B cell (primary cell): ENCODE measurements around the gene TBX4. TPM values are rescaled to one million over a fixed set of nuclear protein-coding genes. Genes with fewer than 3 reads are reported as not detected.

ENCODE experiments used
- ATAC-seq: fragments of 200-7000 bp; cut with Tn5 transposase; one replicate; pipeline ENCODE4 v1.10.0; 2021; ENCODE audit warnings: low read depth, mild to moderate bottlenecking, moderate number of reproducible peaks, moderate library complexity
- CTCF ChIA-PET: fragments of 350-600 bp; sonication (Branson Sonifier 250); formaldehyde crosslinking; loops from one replicate; lab custom pipeline; 2021; ENCODE audit warnings: antibody characterized with exemption, inconsistent platforms; lab: Charles Lee
- POLR2A ChIA-PET: fragments of 350-600 bp; sonication (Branson Sonifier 250); formaldehyde crosslinking; loops from one replicate; lab custom pipeline; 2021; ENCODE audit warnings: antibody characterized with exemption; lab: Charles Lee
- DNase-seq: peaks from one replicate; pipeline ENCODE4 v3.0.0; 2013
- H2AFZ ChIP-seq: 2 replicates; pipeline ENCODE4 v1.6.1; 2012; ENCODE audit warnings: mild to moderate bottlenecking, low read depth, low read length; ENCODE audit not compliant: insufficient read depth, poor library complexity, severe bottlenecking
- H3K27ac ChIP-seq, 2 donors: 1 replicate in 1 of 2; 2 replicates in 1 of 2; pipeline ENCODE4 v1.5.1; 2012 to 2013; ENCODE audit warnings: low read length in 2 of 2, mild to moderate bottlenecking in 2 of 2, moderate library complexity in 1 of 2
- H3K27me3 ChIP-seq, 4 experiments: fragments of 200-600 bp in 1 of 4; sonication (generic) in 1 of 4; replicated peaks in 1 of 4; 1 replicate in 2 of 4; 2 replicates in 2 of 4; pipeline versions ENCODE4 v1.6.1 to v1.7.0; 2013 to 2016; ENCODE audit warnings: low read length in 3 of 4, mild to moderate bottlenecking in 2 of 4, mixed read lengths in 1 of 4, moderate library complexity in 1 of 4; ENCODE audit not compliant: insufficient read depth in 4 of 4, control insufficient read depth in 3 of 4; ENCODE audit errors: control extremely low read depth in 1 of 4
- H3K36me3 ChIP-seq, 2 experiments: replicated peaks in 1 of 2; 1 replicate in 1 of 2; 2 replicates in 1 of 2; pipeline versions ENCODE4 v1.6.1 to v1.7.1; 2013; ENCODE audit warnings: low read length in 1 of 2; ENCODE audit not compliant: insufficient read depth in 2 of 2, control insufficient read depth in 1 of 2; ENCODE audit errors: control extremely low read depth in 1 of 2, extremely low read depth in 1 of 2
- H3K4me1 ChIP-seq, 2 donors: fragments of 200-600 bp in 1 of 2; sonication (generic) in 1 of 2; 1 replicate in 1 of 2; 2 replicates in 1 of 2; pipeline versions ENCODE4 v1.5.1 to v1.6.1; 2013 to 2017; ENCODE audit warnings: low read length in 2 of 2; ENCODE audit not compliant: control insufficient read depth in 2 of 2, insufficient read depth in 2 of 2
- H3K4me2 ChIP-seq: replicated peaks from 2 replicates; pipeline ENCODE3; 2012; ENCODE audit warnings: mild to moderate bottlenecking, low read depth, low read length; ENCODE audit not compliant: poor library complexity, severe bottlenecking
- H3K4me3 ChIP-seq, 5 experiments: fragments of 200-600 bp in 1 of 5; sonication (generic) in 1 of 5; 1 replicate in 3 of 5; 2 replicates in 2 of 5; pipeline versions ENCODE4 v1.5.1 to v1.7.0; 2011 to 2016; ENCODE audit warnings: low read length in 4 of 5, mild to moderate bottlenecking in 4 of 5, low read depth in 2 of 5, control low read depth in 1 of 5, moderate library complexity in 1 of 5; ENCODE audit not compliant: insufficient read depth in 1 of 5; ENCODE audit errors: control extremely low read depth in 1 of 5, extremely low read depth in 1 of 5
- H3K79me2 ChIP-seq: fragments of 200-600 bp; sonication (generic); one replicate; pipeline ENCODE4 v1.6.0; 2016; ENCODE audit warnings: low read length; ENCODE audit not compliant: control insufficient read depth, insufficient read depth
- H3K9ac ChIP-seq: fragments of 200-600 bp; sonication (generic); 2 replicates; pipeline ENCODE4 v1.6.1; 2017; ENCODE audit warnings: mild to moderate bottlenecking, low read length, moderate library complexity
- H3K9me3 ChIP-seq, 3 donors: one replicate each; pipeline versions ENCODE4 v1.6.1 to v1.7.1; 2013; ENCODE audit warnings: low read length in 2 of 3; ENCODE audit not compliant: control insufficient read depth in 2 of 3, insufficient read depth in 1 of 3; ENCODE audit errors: control extremely low read depth in 1 of 3
- H4K20me1 ChIP-seq: 2 replicates; pipeline ENCODE4 v1.6.0; 2012; ENCODE audit warnings: mild to moderate bottlenecking, low read length; ENCODE audit not compliant: insufficient read depth, control insufficient read depth, poor library complexity, severe bottlenecking
- H3K27ac Mint-ChIP-seq: one replicate; pipeline ENCODE4 v1.8.0; 2021; ENCODE audit warnings: mixed read lengths
- H3K27me3 Mint-ChIP-seq: one replicate; pipeline ENCODE4 v1.8.0; 2021; ENCODE audit warnings: mixed read lengths
- H3K4me1 Mint-ChIP-seq: one replicate; pipeline ENCODE4 v1.8.0; 2021; ENCODE audit warnings: mixed read lengths
- H3K4me3 Mint-ChIP-seq: one replicate; pipeline ENCODE4 v1.8.0; 2021; ENCODE audit warnings: mixed read lengths
- H3K9me3 Mint-ChIP-seq: one replicate; pipeline ENCODE4 v1.8.0; 2022; ENCODE audit warnings: mixed read lengths; ENCODE audit not compliant: insufficient read depth
- EZH2 ChIP-seq: IDR thresholded peaks from 2 replicates; pipeline ENCODE4 v1.6.1; 2012; ENCODE audit warnings: borderline replicate concordance, low read depth, mild to moderate bottlenecking, moderate library complexity, low read length; ENCODE audit not compliant: insufficient read depth, poor library complexity, severe bottlenecking
- WGBS: methylation state at CpG from one replicate; pipeline ENCODE4 v1.1.5; 2013; ENCODE audit warnings: missing lambda C conversion rate; ENCODE audit not compliant: insufficient coverage; 5-methylcytosine and 5-hydroxymethylcytosine counted together
- intact Hi-C: fragments of 100-400 bp; cut with micrococcal nuclease; formaldehyde crosslinking; loops from one replicate; pipeline ENCODE4 v1.10.0; 2022
- polyA plus RNA-seq: library from polyadenylated mRNA; depleted of rRNA; stranded (reverse); fragments of >200 nt; gene quantifications from 2 replicates; pipeline ENCODE4 v1.2.3, GENCODE V29; 2012
- total RNA-seq, 2 donors: library from RNA; stranded (reverse); fragments of 120-200 nt in 1 of 2; gene quantifications; 1 replicate in 1 of 2; 2 replicates in 1 of 2; pipeline versions ENCODE4 v1.2.3 to v1.2.4, GENCODE V29; 2013 to 2022
- TF ChIP-seq, protein P1 (sequence below): fragments of 200-600 bp; IDR thresholded peaks from one replicate; pipeline ENCODE4 v1.8.0; 2022; ENCODE audit warnings: antibody characterized with exemption, mild to moderate bottlenecking

The TBX4 gene
- total and polyA plus RNA-seq, 2 donors (not counting 1 experiment from before 2014, with no cell fraction given): not detected

DNA sequence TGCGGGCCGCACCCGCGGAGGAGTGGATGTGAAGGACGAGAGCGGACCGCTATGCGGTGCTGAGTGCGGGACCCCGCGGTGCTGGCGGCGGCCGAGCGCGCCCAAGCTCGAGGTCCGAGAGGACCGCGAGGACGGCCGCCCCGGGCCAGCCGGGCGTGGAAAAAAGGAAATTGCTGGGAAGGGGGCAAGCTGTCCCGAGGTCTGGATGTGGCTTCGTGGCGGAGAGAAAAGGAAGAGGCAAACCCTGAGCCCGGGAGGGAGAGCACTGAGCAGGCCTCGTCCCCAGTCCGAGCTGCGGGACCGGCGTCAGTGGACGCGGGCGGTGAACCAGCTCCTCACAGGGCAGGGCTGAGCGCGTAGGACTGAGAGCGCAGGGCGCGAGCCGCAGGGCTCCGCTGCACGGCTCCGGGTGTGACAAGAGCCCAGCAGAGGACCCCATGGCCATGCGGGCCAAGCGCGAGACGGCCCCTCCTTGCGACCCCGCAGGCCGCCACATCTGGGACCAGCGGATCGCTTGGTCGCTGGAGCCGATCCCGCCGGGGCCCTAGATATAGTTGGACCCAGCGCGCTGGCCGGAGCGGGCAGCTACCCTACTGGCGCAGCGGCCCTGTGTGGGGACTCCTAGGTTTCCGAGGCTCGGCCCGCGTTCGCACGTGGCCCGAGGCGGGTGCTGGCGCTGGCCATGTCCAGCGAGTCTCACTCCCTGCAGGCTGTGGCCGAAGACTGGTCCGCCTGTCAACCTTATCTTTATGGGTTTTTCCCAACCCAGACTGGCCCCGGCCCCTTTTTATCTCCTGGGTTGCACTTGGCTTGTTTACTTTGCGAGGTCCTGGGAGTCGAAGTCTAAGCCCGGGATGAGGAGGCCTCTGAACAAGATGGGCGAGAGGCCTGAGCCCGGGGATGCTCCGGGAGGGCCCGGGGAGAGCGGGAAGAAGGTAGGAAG, 2.4 kb downstream of the TBX4 start:
- DNase-seq (peak; percentile 26), ATAC-seq (no peak)
- Histone ChIP-seq H3K4me1 (peaks cover 45 to 58% of the 10 kb centered on the region in 2 donors), H3K79me2 (no peaks in the 10 kb centered on the region), H2AFZ (no peak overlapping the region), H3K9ac (no peak overlapping the region), H3K4me2 (peak overlapping the region; percentile 57), H3K9me3 (peaks cover 0 to 44% (median 0%) of the 10 kb centered on the region in 3 donors), H3K27me3 (peaks cover 2 to 86% (median 63%) of the 10 kb centered on the region in 4 experiments), H3K27ac (no peak overlapping the region), H3K36me3 (no peaks in the 10 kb centered on the region), H3K4me3 (no peak overlapping the region), H4K20me1 (no peaks in the 10 kb centered on the region)
- POLR2A ChIA-PET: no interaction called here
- CTCF ChIA-PET: no interaction called here
- Mint-ChIP-seq H3K27ac (no peak overlapping the region), H3K9me3 (no peaks in the 10 kb centered on the region), H3K4me3 (peak overlapping the region; percentile 69), H3K4me1 (peaks cover 39% of the 10 kb centered on the region), H3K27me3 (peaks cover 72% of the 10 kb centered on the region)
- peak; percentile 52 for TF ChIP-seq EZH2
- TF ChIP-seq, protein P1, sequence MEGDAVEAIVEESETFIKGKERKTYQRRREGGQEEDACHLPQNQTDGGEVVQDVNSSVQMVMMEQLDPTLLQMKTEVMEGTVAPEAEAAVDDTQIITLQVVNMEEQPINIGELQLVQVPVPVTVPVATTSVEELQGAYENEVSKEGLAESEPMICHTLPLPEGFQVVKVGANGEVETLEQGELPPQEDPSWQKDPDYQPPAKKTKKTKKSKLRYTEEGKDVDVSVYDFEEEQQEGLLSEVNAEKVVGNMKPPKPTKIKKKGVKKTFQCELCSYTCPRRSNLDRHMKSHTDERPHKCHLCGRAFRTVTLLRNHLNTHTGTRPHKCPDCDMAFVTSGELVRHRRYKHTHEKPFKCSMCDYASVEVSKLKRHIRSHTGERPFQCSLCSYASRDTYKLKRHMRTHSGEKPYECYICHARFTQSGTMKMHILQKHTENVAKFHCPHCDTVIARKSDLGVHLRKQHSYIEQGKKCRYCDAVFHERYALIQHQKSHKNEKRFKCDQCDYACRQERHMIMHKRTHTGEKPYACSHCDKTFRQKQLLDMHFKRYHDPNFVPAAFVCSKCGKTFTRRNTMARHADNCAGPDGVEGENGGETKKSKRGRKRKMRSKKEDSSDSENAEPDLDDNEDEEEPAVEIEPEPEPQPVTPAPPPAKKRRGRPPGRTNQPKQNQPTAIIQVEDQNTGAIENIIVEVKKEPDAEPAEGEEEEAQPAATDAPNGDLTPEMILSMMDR: no peak
- intact Hi-C loops: no loop called here
- WGBS: 13% methylated on average over 86 of the region's 86 CpGs
